Measurements from ENCODE around the gene QSOX1. TPM values are rescaled to one million over a fixed set of nuclear protein-coding genes. Genes with fewer than 3 reads are reported as not detected.

The QSOX1 gene
- total RNA-seq, 1 donor from 2014 or later, result 11.9 TPM

DNA sequence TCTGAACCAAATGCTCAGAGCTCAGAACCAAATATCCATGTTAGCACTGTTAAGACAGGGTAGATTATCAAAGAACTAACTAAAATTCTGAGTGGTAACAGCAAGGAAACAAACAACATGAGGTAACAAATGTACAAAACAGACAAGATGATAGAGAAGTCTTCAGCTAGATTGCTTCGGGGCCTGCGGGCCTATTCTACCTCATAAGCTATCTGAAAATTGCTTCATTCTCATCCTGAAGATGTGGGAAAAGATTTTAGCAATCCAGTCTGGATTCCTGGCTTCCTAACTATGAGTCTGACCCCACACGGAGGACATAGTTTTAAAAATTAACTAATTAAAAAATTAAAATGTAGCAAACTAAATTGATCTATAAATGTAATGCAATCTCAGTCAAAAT lies 9.2 kb upstream of the QSOX1 start:
- POLR2A ChIA-PET, result interaction anchor here (1.2 kb wide), 1 partner anchor 9 kb away, joined by 3 read pairs; the partner anchor contains the start of gene QSOX1

DNA sequence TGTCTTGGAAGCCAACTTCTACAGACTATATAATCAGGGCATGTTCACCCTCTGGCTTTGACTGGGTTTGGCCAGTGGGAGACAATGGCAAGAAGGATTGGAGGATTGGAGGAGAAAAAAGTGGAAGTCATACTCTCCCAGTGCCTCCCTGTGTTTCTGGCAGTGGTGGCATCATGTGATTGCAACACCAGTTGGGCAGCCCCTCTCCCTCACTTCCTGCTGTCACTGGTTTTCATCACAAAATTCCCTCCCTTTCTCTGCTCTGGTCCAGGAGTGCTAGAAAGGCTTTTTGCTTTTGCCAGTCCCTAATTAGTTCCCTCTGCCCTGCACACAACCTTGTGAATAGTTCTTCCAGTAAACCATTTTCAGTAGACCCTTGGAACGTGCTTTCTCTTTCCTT lies 3.7 kb upstream of the QSOX1 start:
- ATAC-seq (ENCODE audit: low read depth) (no peak), DNase-seq (no peak)
- CTCF ChIA-PET, result no interaction called here
- Mint-ChIP-seq H3K4me3 (no peak overlapping the region), H3K36me3 (ENCODE audit: low read depth) (peaks cover 5% of the 10 kb centered on the region), H3K27me3 (peaks cover 2% of the 10 kb centered on the region), H3K27ac (no peak overlapping the region), H3K9me3 (no peaks in the 10 kb centered on the region), H3K4me1 (peaks cover 13% of the 10 kb centered on the region)
- POLR2A ChIA-PET, result no interaction called here
- TF ChIP-seq CTCF (IDR thresholded peaks at IDR 0.05), result no peak
- intact Hi-C loops (cut with micrococcal nuclease), result loop anchor here (10.0 kb wide), 2 partner anchors 874 to 1874 kb away; partner anchors contain the start of gene STX6

More for the DNA sequence above, 9.2 kb upstream of the QSOX1 start:
- H3K4me3 Mint-ChIP-seq, result no peak overlapping the region
- ATAC-seq (ENCODE audit: low read depth) (no peak), DNase-seq (no peak)
- H3K36me3 Mint-ChIP-seq (ENCODE audit: low read depth), result no peaks in the 10 kb centered on the region
- no peak overlapping the region for H3K27ac Mint-ChIP-seq
- TF ChIP-seq CTCF (IDR thresholded peaks at IDR 0.05), result no peak
- CTCF ChIA-PET, result no interaction called here
- intact Hi-C loops (cut with micrococcal nuclease), result no loop called here
- no peaks in the 10 kb centered on the region for H3K4me1 Mint-ChIP-seq
- no peaks in the 10 kb centered on the region for H3K9me3 Mint-ChIP-seq
- H3K27me3 Mint-ChIP-seq, result peaks cover 5% of the 10 kb centered on the region

GRCh38 chr1:180151508-180151907 lies 3.2 kb upstream of the QSOX1 start:
- TF ChIP-seq CTCF (IDR thresholded peaks at IDR 0.05), result no peak
- Mint-ChIP-seq H3K36me3 (ENCODE audit: low read depth) (peaks cover 5% of the 10 kb centered on the region), H3K27me3 (peaks cover 2% of the 10 kb centered on the region), H3K27ac (no peak overlapping the region), H3K4me1 (peaks cover 18% of the 10 kb centered on the region), H3K4me3 (no peak overlapping the region), H3K9me3 (no peaks in the 10 kb centered on the region)
- ATAC-seq (ENCODE audit: low read depth), result no peak
- DNase-seq, result no peak
- intact Hi-C loops (cut with micrococcal nuclease), result loop anchor here (10.0 kb wide), 2 partner anchors 873 to 1873 kb away; partner anchors contain the start of gene STX6
- ChIA-PET POLR2A (no interaction called here), CTCF (no interaction called here)

DNA sequence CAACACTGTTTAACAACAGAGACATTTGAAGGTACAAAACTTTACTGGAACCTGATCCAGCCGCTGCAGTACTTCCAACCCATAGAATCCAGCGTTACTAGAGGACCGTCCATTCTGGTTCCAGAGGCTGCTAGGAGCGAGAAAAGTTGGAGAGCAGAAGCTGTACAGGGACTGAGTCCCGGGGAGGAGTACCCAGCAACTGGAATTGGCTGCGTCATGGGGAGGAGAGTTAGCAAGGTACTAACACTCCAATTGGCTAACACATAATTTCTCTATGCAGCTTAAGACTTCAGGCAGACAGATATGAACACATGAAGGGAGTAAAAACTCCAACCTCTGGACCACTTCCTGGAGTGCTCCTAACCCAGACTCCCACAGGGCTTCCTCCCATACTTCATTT lies 2.1 kb upstream of the QSOX1 start:
- ChIA-PET POLR2A (no interaction called here), CTCF (no interaction called here)
- ATAC-seq (ENCODE audit: low read depth), result no peak
- intact Hi-C loops (cut with micrococcal nuclease), result loop anchor here (10.0 kb wide), 2 partner anchors 872 to 1872 kb away; partner anchors contain the start of gene STX6
- TF ChIP-seq CTCF (IDR thresholded peaks at IDR 0.05), result no peak
- Mint-ChIP-seq H3K9me3 (no peaks in the 10 kb centered on the region), H3K27me3 (peaks cover 2% of the 10 kb centered on the region), H3K4me1 (peaks cover 23% of the 10 kb centered on the region), H3K4me3 (no peak overlapping the region), H3K36me3 (ENCODE audit: low read depth) (peaks cover 5% of the 10 kb centered on the region), H3K27ac (no peak overlapping the region)
- DNase-seq, result no peak

- Mint-ChIP-seq H3K27ac (no peak overlapping the region), H3K9me3 (no peaks in the 10 kb centered on the region), H3K4me3 (no peak overlapping the region), H3K4me1 (peaks cover 23% of the 10 kb centered on the region), H3K27me3 (peaks cover under 1% of the 10 kb centered on the region), H3K36me3 (ENCODE audit: low read depth) (peaks cover 5% of the 10 kb centered on the region)
- TF ChIP-seq CTCF (IDR thresholded peaks at IDR 0.05), result no peak
- ChIA-PET CTCF (no interaction called here), POLR2A (no interaction called here)
- intact Hi-C loops (cut with micrococcal nuclease), result loop anchor here (10.0 kb wide), 2 partner anchors 872 to 1872 kb away; partner anchors contain the start of gene STX6
- ATAC-seq (ENCODE audit: low read depth) (no peak), DNase-seq (no peak)
Measured at GRCh38 chr1:180153032-180153431, 1.6 kb upstream of the QSOX1 start.
